Measurements from ENCODE around the gene BRAP. TPM values are rescaled to one million over a fixed set of nuclear protein-coding genes. Genes with fewer than 3 reads are reported as not detected.

Gene BRAP
- polyA plus RNA-seq, 1 of the 3 experiments (the other 2 are of a cell fraction): 11.4 TPM

DNA sequence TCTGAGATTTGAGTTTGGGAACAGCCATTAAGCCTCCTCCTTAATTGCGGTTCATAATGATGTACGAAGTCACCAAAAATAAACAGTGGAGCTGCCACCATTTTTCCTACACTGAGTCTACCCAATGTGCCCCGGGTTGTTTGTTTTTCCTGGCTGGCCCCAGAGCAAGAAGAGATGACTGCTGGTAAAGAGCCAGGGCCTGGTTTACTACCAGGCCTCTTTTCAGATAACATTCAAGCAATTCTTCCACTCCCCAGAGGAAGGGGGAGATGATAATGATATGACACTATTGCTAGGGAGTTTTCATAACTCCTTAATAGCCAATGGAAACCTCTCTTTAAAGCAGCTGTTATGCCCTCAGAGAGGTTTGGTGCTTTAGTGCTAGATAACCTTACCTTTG, 42.3 kb downstream of the BRAP start:
- Histone ChIP-seq H3K36me3 (replicated peaks in 1 of 2; ENCODE audit: control insufficient read depth in 1 of 2, insufficient read depth in 2 of 2, low read length in 1 of 2) (peaks cover 20 to 46% of the 10 kb centered on the region in 2 experiments), H3K4me1 (ENCODE audit: control insufficient read depth in 1 of 2, insufficient read depth in 2 of 2, low read depth in 1 of 2, low read length in 1 of 2) (no peaks in the 10 kb centered on the region), H3K79me2 (ENCODE audit: insufficient read depth) (0 out of 2 replicates have a peak, but pooled peaks cover 3% of the 10 kb centered on the region), H3K4me3 (ENCODE audit: low read depth in 2 of 2, low read length in 1 of 2) (no peak overlapping the region), H3K9ac (no peak overlapping the region), H3K27me3 (ENCODE audit: insufficient read depth) (no peaks in the 10 kb centered on the region), H3K27ac (ENCODE audit: low read depth in 2 of 2, low read length in 1 of 2) (no peak overlapping the region), H3F3A (replicated peaks; ENCODE audit: insufficient read depth) (no peaks in the 10 kb centered on the region), H3K4me2 (no peak overlapping the region), H2AFZ (ENCODE audit: low read depth) (no peak overlapping the region), H3K9me2 (no peaks in the 10 kb centered on the region), H3K9me3 (no peaks in the 10 kb centered on the region), H4K20me1 (ENCODE audit: insufficient read depth) (no peaks in the 10 kb centered on the region)
- POLR2A ChIA-PET: interaction anchor here (0.5 kb wide), 1 partner anchor 893 kb away, joined by 3 read pairs; no protein-coding TSS in a partner anchor
- WGBS (ENCODE audit: low lambda C conversion rate): 53% methylated on average over 2 of the region's 3 CpGs
- TF ChIP-seq RAD21 (IDR thresholded peaks at IDR 0.05; ENCODE audit: low read length) (no peak), IRF3 (IDR thresholded peaks at IDR 0.05; ENCODE audit: low read depth, low read length) (no peak), CTCF (IDR thresholded peaks at IDR 0.05) (no peak), MXI1 (IDR thresholded peaks at IDR 0.05; ENCODE audit: low read depth, low read length) (no peak), JUND (IDR thresholded peaks at IDR 0.05) (no peak), RFX5 (IDR thresholded peaks at IDR 0.05; ENCODE audit: low read length) (no peak), RCOR1 (IDR thresholded peaks at IDR 0.05; ENCODE audit: low read length) (no peak)
- CTCF ChIA-PET: interaction anchor here (1.0 kb wide), 1 partner anchor 154 kb away, joined by 3 read pairs; no protein-coding TSS in a partner anchor
- no peak for DNase-seq

DNA sequence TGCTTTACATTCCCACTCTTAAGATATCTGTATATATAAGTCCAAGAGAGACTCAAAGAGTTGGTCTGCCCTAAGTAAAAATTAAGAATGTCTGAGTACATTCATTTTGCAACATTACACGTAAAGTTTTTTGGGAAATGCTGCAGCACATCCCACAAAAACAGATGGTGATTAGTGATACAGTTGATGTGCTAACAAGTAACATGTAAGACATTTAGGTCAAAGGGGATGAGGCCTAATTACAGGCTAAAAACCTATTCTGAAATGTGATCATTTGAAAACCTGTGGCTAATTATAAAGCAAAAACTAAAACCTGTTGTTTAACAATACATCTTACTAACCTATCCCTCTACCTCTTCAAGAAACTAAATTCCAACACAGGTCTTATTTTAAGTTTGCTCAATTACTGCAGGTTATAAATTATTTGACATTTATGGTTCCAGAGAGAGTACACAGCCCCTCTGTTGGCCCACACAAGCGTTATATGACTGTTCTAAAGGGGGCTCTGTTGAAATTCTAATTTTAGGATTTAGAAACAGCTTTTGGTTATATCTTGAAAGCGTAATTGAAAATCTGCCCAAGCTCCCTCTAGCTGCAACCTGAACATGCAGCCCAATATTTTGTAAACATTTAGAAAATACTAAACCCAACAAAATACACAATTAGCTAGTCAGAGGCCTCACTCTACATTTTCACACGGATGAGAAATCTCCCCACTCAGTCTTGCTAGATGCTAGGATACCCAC, 42.9 kb downstream of the BRAP start:
- H2AFZ ChIP-seq (ENCODE audit: low read depth): no peak overlapping the region
- no peaks in the 10 kb centered on the region for H3F3A ChIP-seq (replicated peaks; ENCODE audit: insufficient read depth)
- no peaks in the 10 kb centered on the region for H3K9me3 ChIP-seq
- no peaks in the 10 kb centered on the region for H4K20me1 ChIP-seq (ENCODE audit: insufficient read depth)
- ChIA-PET POLR2A (interaction anchor here (0.5 kb wide), 1 partner anchor 893 kb away, joined by 3 read pairs; no protein-coding TSS in a partner anchor), CTCF (interaction anchor here (0.7 to 1.0 kb wide), 2 partner anchors 112 to 153 kb away, joined by 3 read pairs; no protein-coding TSS in a partner anchor)
- no peak for DNase-seq
- 91% methylated on average over 4 of the region's 4 CpGs for WGBS (ENCODE audit: low lambda C conversion rate)
- H3K36me3 ChIP-seq (replicated peaks in 1 of 2; ENCODE audit: control insufficient read depth in 1 of 2, insufficient read depth in 2 of 2, low read length in 1 of 2): peaks cover 20 to 46% of the 10 kb centered on the region in 2 experiments
- H3K4me1 ChIP-seq (ENCODE audit: control insufficient read depth in 1 of 2, insufficient read depth in 2 of 2, low read depth in 1 of 2, low read length in 1 of 2): no peaks in the 10 kb centered on the region
- no peaks in the 10 kb centered on the region for H3K27me3 ChIP-seq (ENCODE audit: insufficient read depth)
- no peaks in the 10 kb centered on the region for H3K9me2 ChIP-seq
- H3K79me2 ChIP-seq (ENCODE audit: insufficient read depth): 0 out of 2 replicates have a peak, but pooled peaks cover 3% of the 10 kb centered on the region
- no peak overlapping the region for H3K9ac ChIP-seq
- no peak overlapping the region for H3K4me2 ChIP-seq
- H3K4me3 ChIP-seq (ENCODE audit: low read depth in 2 of 2, low read length in 1 of 2): no peak overlapping the region
- H3K27ac ChIP-seq (ENCODE audit: low read depth in 2 of 2, low read length in 1 of 2): no peak overlapping the region
- TF ChIP-seq RXRA (IDR thresholded peaks at IDR 0.05; ENCODE audit: borderline replicate concordance, low read depth) (no peak), ZBTB33 (IDR thresholded peaks at IDR 0.05; ENCODE audit: borderline replicate concordance, low read depth) (no peak), NRF1 (IDR thresholded peaks at IDR 0.05; ENCODE audit: low read depth, low read length) (no peak), JUND (IDR thresholded peaks at IDR 0.05) (no peak), CTCF (IDR thresholded peaks at IDR 0.05) (no peak), YY1 (IDR thresholded peaks at IDR 0.05; ENCODE audit: low read depth) (no peak), FOXM1 (IDR thresholded peaks at IDR 0.05; ENCODE audit: low read depth) (no peak), SIN3A (IDR thresholded peaks at IDR 0.05; ENCODE audit: borderline replicate concordance, low read depth, low read length) (no peak), ELF1 (IDR thresholded peaks at IDR 0.05) (no peak)
- TF ChIP-seq, protein P1, sequence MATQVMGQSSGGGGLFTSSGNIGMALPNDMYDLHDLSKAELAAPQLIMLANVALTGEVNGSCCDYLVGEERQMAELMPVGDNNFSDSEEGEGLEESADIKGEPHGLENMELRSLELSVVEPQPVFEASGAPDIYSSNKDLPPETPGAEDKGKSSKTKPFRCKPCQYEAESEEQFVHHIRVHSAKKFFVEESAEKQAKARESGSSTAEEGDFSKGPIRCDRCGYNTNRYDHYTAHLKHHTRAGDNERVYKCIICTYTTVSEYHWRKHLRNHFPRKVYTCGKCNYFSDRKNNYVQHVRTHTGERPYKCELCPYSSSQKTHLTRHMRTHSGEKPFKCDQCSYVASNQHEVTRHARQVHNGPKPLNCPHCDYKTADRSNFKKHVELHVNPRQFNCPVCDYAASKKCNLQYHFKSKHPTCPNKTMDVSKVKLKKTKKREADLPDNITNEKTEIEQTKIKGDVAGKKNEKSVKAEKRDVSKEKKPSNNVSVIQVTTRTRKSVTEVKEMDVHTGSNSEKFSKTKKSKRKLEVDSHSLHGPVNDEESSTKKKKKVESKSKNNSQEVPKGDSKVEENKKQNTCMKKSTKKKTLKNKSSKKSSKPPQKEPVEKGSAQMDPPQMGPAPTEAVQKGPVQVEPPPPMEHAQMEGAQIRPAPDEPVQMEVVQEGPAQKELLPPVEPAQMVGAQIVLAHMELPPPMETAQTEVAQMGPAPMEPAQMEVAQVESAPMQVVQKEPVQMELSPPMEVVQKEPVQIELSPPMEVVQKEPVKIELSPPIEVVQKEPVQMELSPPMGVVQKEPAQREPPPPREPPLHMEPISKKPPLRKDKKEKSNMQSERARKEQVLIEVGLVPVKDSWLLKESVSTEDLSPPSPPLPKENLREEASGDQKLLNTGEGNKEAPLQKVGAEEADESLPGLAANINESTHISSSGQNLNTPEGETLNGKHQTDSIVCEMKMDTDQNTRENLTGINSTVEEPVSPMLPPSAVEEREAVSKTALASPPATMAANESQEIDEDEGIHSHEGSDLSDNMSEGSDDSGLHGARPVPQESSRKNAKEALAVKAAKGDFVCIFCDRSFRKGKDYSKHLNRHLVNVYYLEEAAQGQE (IDR thresholded peaks at IDR 0.05; ENCODE audit: low read depth, low read length): no peak
